Fibroblast of mammary gland (primary cell): ENCODE results near the gene NCOA3.
"Not testable (repeated sequence)": the region's sequence is repeated elsewhere in the genome, so short reads cannot be mapped to it uniquely, and the experiment has no call there.

Source experiments
- DNase-seq: peaks from one replicate; pipeline ENCODE4 v3.0.0-alpha.2; 2010; ENCODE audit warnings: low read depth
- H3K4me3 ChIP-seq: 2 replicates; pipeline ENCODE4 v1.5.1; 2011; ENCODE audit warnings: low read depth, mild to moderate bottlenecking, low read length, moderate library complexity; ENCODE audit not compliant: control insufficient read depth
- TF ChIP-seq, protein P1 (sequence below): conservative IDR thresholded peaks from 2 replicates; pipeline ENCODE4 v1.5.1; 2011; ENCODE audit warnings: low read depth, low read length, inconsistent platforms; ENCODE audit not compliant: control insufficient read depth, insufficient read depth

NCOA3 gene

DNA sequence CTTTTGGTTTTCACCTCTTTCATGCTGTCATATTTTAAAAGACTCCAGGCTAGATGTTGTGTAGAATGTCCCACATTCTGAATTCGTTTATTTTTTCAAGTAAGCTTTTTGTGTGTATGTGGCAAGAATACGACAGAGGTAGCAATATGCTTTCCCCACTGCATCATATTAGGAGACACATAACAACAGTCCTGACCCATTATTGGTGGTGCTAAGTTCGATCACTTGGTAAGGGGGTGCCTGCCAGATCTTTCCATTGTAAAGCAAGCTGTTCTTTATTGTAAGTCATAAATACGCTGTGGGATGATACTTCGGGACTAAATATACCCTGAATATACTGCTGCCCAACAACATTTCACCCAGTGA is 588 bp upstream of the NCOA3 start:
- TF ChIP-seq, protein P1, sequence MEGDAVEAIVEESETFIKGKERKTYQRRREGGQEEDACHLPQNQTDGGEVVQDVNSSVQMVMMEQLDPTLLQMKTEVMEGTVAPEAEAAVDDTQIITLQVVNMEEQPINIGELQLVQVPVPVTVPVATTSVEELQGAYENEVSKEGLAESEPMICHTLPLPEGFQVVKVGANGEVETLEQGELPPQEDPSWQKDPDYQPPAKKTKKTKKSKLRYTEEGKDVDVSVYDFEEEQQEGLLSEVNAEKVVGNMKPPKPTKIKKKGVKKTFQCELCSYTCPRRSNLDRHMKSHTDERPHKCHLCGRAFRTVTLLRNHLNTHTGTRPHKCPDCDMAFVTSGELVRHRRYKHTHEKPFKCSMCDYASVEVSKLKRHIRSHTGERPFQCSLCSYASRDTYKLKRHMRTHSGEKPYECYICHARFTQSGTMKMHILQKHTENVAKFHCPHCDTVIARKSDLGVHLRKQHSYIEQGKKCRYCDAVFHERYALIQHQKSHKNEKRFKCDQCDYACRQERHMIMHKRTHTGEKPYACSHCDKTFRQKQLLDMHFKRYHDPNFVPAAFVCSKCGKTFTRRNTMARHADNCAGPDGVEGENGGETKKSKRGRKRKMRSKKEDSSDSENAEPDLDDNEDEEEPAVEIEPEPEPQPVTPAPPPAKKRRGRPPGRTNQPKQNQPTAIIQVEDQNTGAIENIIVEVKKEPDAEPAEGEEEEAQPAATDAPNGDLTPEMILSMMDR: no peak
- H3K4me3 ChIP-seq: peak overlapping the region; percentile 92
- no peak for DNase-seq

DNA sequence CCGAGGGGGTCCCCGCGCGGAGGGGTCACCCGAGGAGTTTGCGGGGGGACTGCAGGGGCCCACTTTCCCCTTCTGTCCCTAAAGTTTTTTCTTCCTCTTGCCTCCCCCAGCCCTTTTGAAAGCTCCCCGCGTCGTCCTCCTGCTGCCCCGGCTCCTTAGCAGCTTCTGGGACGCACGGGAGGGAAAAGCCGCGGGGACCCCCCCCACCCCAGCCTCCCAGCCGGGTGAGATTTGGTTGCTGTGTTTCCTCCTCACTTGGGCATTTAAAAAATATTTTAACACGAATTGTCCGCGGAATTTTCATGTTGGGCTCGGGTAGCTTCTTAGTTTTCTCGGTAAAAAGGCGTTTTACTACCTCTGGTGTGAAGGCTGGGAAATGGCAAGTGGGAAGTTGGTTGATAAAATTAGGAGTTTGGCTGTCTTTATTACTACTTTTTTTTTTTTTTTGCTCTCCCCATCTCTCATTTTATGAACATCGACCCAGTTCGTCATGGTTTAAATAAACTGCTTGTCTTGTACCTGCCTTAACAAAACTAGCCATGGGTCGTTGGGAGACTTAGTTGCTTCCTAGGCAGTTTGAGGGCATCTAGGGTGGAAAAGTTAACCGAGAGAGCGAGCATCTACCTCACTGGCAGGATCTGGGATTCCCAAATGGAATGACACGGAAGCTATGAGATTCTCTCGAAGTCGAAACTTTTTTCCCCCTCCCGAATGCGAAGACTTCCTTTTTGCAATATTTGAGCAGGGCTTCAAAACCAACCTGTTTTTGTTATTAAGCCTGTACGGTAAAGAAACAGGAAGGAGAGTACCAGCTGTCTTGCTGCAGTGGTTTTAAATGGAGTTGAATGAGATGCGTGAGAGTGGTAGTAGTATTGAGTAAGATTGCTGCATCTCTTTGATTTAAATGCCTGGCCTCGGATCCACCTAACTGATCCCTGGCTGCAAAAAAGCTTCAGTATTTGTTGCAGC is 868 bp downstream of the NCOA3 start:
- peak; percentile 50 for DNase-seq
- TF ChIP-seq, protein P1: no peak
- H3K4me3 ChIP-seq: peak overlapping the region; percentile 92

DNA sequence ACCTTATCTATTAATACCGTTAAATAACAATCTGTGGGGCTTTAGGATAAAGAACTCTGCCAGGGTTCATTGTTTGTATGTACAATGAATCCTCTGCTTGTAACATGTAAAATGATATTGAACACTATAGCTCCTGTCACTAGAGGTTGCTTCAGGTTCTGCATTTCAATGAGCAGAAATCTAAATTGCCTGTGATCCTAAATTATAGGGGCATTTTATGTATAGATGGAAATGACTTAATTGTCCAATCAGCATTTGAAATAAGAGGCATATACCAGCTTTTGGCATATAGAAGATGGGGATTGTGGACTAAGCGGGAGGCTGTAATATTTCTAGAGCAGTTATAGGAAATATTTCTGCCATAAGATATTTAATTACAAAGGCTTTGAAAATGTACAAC is 2.0 kb downstream of the NCOA3 start:
- TF ChIP-seq, protein P1: no peak
- H3K4me3 ChIP-seq: peak overlapping the region; percentile 92
- no peak for DNase-seq

DNA sequence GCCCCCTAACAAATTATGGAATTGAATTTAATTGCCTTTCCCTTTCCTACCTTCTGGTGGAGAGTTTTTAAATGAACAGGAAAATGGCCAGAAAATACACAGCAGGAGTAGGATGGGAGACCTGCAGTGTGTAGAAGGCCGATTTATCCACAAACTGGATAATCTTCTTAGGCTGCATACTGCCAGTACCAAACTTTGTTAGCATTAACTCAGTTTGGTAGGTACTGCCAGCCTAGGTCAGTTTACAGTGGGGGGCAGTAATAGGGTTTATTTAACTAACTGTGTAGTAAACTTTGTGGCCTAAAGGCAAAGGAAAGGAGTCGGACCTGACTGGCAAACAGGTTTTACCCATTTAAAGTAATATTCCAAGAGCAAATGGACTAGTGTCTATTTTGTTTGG is 4.6 kb downstream of the NCOA3 start:
- TF ChIP-seq, protein P1: no peak
- no peak for DNase-seq
- no peak overlapping the region for H3K4me3 ChIP-seq

DNA sequence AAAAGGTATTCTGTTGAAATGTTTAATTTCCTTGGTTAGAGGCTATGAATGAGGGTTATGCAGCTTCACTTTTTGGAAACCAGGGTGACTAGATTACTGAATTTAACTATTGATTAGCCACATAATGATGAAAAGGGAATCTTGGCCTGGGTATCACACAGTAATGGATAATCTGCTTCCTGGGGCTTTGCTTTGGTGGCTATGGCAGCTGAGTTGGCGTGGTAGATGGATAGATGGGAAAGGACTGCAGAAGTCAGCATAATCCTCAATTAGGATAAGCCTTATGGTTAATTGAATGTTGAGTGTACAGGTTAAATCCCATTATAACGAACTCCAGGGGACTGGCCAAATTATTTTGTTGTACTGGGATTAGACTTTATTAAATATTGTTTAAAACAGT is 5.2 kb downstream of the NCOA3 start:
- no peak for DNase-seq
- TF ChIP-seq, protein P1: no peak
- no peak overlapping the region for H3K4me3 ChIP-seq

DNA sequence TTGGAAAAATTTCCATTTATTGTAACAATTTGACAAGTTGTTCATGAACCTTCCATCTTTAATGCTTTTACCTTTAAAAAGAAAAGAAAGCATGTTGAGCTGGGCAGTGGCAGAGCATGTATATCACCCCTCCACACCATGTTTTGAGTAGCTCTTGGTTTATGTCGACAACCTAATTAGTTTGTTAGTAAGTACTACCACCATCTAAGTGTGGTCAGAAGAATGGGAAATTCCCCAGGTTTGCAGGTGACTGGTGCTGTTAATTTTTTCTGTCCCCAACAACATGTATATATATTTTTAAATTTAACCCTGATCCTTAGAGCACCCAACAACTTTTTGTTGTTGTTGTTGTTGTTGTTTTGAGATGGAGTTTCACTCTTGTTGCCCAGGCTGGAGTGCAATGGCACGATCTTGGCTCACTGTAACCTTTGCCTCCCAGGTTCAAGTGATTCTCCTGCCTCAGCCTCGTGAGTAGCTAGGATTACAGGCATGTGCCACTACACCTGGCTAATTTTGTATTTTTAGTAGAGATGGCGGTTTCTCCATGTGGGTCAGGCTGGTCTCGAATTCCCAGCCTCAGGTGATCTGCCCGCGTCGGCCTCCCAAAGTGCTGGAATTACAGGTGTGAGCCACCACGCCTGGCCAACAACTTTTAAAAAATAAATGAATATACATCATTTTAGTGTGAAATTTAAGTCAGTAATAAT is 5.7 kb downstream of the NCOA3 start:
- DNase-seq, H3K4me3 ChIP-seq: not testable (repeated sequence)

DNA sequence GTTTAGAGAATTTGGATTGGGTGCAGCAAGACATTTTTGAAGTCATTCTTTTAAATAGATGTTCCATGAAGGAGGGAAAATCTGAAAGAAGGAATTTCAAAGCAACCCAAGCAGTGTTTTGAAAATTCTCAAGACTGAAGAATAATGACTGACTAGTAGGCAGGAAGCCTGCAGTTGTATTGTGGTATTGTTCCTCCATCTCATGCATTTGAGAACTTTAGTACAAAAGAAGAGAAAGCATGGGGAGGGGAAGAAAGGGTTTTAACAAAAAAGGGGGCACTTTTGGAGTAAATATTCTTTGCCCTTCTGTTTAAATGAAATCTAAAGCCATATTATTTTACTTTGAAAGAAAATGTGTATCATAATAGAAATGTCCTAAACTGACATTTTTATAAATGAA is 6.6 kb downstream of the NCOA3 start:
- H3K4me3 ChIP-seq: no peak overlapping the region
- no peak for DNase-seq
- TF ChIP-seq, protein P1: no peak
